DMS 273 treated with DMSO at 0.1 percent for 48 hours (cell line): ENCODE data around the gene ITPRIP.

Source experiments
- DNase-seq: peaks from one replicate; lab custom pipeline; 2025; lab: John Stamatoyannopoulos, UW

Gene ITPRIP

DNA sequence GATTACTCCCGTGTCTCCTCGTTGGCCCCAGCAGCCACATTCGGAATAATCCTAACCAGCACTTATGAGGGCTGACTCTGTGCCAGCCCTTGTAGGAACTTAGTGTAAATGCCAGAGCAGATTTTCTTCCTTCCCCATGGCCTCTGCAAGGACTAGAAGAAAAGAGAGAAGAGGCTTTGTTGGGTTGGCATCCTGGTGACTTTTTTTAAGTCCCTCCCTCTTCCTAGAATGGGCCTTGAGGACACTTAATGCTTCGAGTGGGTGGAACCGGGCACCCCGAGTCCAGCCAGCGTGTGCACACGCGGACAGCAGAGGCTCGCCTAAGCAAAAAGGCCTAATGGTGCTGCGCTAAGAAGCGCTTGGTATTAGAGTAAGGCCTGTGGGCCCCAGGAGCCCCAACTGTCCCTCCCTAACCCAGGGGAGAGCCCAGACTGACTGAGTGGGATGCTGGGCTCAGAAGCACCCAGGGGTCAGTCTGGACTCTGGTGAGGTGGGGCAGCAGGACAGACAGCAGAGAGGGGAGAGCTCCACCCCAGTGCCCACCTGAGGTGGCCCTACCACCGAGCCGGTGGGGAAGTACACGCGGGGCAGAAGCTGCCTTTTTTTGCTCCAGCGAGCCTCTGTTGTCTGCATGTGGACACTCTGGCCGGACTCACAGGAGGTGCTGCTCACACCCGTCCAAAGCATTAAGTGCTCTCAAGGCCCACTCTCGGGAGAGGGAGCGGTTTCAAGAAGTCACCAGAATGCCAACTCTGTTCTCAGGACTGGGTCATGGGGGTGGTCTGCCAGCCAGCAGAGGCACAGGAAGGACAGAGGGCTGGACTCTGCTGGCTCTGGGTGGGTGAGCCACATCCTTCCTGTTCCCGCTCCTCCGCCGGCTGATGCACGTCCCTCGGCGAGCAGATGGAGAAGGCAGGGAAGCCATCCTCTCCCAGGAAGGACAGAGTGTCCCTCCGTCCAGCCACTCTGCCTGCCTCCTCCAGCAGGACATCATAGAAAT, 12.5 kb downstream of the ITPRIP start:
- no peak for DNase-seq

DNA sequence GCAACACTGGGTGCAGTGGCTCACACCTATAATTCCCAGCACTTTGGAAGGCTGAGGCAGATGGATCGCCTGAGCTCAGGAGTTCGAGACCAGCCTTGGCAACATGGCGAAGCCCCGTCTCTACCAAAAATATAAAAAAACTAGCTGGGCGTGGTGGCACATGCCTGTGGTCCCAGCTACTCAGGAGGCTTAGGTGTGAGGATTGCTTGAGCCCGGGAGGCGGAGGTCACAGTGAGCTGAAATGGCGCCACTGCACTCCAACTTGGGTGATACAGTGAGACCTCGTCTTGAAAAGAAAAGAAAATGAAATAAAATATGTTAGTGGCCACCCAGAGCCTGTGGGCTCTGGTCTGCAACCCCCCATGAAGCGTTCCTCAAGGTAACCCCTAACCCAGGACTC, 13.3 kb downstream of the ITPRIP start:
- no peak for DNase-seq

DNA sequence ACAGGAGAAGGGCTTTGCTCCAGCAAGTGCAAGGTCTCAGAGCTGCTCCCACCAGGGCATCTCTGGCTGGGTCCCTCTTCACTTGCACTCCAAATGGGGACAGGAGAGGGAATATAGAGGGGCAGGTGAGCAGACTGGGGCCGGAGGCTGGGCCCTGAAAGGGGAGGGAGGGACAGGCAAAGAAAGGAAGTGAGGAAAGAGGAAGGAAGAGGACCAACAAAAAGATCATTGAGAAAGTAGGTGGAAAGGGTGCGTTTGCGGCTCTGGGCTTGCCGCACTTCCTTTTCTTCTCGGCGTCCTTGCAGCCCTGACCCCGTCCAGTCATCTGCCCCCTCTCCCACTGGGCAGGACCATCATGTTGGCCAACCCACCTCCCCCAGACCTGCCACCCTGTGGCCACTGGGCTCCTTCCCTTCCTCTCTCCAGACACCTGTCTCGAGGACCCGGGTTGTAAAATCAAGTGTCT, 14.0 kb downstream of the ITPRIP start:
- no peak for DNase-seq

DNA sequence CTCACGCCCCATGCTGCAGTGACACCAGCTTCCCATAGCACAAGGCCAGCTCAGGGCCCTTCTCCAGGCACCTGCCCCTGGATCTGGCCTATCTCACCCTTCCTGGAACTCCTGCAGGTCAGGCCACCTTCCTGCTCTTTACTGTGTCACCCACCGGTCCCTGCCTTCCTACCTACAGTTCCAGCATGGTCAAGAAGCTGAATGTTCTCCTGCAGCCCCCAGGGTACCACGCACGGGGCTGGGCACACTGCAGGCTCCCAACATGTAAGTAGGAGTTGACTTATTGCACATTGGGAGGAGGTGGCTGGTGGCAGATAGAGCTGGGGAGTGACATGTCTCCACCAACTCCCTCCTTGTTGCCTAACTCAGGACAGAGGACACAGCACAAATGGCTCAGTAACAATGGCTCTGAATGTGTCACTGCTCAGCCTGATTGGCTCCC, 14.5 kb downstream of the ITPRIP start:
- DNase-seq = no peak

DNA sequence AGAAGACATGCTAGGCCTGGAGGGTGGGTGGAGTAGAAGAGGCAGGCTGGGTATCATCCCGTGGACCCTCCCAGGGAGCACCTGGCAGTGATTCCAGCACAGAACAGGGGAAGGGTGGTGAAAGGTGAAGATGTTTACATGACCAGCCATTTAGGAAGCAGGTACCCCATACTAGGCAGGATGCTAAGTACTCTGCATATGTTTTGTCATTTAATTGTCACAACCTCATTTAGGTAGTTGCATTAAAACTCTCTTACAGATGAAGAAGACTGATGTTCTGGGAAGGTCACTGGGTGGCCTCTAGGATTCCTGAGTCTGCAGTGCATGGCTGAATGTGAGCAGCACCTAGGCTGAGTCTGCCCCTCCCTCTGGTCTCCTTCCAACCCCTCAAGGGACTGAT, 15.2 kb downstream of the ITPRIP start:
- no peak for DNase-seq

DNA sequence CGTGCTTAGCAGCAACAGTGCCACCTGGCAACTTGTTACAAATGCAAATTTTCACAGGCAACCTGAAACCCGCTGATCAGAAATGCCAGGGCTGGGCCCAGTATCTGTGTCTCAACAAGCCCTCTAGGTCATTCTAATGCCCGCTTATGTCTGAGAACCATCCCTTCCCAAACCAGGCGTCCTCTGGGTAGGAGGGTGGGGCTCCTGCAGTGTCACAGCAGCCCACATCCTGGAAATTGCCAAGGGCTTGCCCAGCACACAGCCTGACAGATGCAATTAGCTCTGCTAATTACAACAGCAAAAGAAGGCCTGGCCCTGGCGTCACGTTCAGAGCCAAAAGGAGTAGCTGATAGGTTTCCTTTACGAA, 15.9 kb downstream of the ITPRIP start:
- DNase-seq = peak; percentile 21

DNA sequence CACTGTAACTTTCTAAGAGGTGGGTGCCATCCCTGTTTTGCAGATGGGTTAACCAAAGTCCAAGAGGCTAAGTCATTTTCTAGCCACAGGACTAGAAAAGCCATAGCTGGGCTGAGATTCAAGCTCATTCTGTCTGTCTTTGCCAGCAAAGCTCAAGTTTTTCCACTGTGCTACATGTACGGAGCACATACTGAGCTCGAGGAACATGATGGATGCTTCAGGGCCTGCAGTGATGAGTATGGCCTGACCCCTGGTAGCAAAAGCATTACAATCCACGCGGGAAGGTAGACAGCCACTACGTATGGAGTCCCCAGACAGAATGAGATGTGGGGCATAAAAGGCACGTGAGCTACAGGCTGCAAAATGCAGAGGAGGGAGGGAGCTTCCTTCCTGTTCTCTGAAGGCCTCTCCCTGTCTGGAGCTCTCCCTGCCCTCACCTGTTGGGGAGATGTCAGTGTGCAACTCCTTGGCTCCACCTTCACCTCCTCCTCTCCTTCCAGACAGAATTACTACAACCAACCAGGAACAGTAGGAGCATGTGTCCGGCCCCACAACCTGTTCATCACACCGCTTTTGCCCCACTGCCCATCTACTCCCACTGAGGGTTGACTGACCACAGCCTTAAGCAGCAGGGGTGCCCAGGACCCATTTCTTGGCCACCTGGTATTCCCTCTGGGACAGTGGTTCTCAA, 16.4 kb downstream of the ITPRIP start:
- no peak for DNase-seq

DNA sequence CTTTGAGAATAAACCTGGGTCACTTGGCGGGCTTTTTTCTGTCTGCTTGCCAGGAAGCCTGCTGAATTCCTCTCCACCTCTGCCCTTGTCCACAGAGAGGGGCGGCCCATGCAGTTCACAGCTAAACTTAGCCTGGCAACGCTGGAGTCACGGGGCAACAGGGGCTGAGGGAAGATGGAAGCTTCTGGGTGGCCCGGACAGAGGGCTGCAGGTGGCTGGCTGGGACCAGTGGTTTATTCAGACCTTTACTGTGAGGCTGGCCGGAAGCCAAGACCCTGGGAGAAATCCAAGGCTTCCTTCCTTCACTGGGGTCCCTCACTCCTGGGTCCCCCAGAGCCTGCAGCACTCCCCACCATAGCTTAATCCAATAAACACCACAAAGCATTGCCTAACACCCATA, 17.0 kb downstream of the ITPRIP start:
- no peak for DNase-seq

DNA sequence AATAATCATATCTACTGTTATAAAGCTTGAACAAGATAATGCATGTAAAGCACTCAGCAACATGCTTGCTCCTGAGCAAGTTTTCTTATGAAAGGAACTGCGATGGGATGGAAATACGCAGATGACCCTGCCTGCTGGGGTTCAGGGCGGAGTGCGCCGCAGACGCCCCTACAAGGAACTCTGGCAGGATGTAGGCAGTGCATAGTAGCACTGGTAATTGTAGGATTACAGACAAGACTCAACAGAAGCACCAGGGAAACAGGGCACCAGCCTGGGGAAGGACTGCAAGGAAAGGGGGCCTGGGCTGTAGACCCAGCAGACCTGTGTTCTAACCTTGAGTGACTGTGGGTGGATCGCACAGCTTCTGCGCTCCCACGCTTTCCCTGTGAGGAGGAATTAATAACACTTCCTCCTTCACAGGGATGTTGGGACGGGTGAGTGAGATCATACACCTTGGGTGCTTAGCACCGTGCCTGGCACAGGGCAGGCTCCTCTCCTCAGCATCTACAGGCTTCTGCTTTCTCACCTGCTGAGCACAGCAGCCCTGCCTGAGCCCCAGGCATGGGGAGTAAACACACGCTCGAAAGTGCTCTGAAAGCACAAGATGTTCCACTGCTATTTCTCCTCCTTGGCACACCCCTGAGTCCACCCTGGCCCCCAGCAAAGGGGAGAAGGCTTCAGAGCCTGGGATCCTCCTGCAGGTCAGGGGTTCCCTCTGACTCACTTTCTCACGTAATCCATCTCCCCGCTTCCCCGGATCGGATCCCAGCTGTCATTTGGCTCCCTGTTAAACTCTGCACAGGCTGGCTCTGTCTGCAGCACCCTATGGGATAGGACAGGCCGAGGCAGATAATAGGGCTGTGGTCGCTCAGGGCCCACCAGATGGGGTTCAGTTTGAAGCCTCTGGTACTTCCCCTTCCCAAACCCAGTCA, 19.2 kb downstream of the ITPRIP start:
- DNase-seq = no peak

DNA sequence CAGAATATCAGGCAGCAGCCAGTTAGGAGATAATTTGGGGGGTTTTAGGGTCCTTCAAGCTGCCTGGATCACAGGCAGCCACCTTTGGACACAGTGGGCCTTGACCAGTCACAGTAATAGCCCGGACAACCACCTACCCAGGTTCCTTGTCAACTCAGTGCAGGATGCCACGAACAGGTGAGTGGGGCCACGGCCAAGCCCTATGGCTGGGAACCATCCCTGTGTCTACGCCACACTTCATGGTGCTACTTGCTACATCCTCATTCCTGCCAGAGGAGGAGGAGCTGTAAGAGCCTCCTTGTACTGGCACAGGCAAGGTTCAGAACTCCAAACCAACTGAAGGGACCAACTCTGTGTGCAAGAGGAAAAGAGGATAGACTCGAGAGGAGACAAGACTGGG, 19.9 kb downstream of the ITPRIP start:
- no peak for DNase-seq

DNA sequence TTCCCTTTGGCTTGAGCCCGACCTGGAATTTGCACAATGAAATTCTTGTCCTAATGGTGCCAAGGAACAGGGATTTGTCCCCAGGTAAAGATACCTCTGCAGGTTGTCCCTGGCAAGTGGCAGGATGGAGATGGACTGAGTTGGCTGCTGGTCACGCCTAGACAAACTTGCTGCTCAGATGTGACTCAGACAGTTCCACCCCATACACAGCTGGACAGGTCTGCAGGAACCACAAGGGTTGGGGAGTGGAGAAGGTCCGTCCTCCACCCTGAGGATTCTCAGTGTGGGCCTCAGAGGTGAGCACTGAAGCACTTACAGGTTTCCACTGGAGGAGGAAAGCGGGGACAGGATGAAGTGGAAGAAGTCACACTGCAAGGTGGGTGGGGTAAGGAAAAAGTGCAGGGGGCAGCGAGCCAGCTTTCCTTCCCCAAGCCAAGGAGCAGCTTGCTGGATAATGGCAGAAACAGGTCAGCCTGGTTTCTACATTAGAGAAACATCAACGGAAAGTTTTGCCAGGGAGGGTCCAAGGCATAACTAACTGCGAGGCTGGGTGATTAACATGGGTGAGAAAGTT, 20.5 kb downstream of the ITPRIP start:
- no peak for DNase-seq

DNA sequence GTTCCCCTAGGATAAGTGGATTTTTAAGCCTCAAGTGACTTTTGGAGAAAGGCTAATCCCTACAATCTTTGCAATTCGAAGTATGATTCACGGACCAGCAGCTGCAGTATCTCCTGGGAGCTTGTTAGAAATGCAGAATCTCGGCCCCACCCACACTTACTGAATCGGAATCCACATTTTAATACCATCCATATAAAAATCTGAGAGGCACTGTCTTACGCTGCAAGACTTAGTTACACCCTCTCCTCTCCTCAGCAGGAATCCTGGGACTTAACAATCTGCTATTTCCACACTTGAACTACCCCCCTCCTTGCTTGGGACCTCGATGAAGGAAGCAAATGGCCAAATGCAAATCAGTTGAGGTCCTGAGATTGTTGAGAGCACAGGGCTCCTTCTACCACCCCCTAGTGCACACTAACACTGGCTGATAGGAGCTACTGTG, 21.0 kb downstream of the ITPRIP start:
- no peak for DNase-seq

DNA sequence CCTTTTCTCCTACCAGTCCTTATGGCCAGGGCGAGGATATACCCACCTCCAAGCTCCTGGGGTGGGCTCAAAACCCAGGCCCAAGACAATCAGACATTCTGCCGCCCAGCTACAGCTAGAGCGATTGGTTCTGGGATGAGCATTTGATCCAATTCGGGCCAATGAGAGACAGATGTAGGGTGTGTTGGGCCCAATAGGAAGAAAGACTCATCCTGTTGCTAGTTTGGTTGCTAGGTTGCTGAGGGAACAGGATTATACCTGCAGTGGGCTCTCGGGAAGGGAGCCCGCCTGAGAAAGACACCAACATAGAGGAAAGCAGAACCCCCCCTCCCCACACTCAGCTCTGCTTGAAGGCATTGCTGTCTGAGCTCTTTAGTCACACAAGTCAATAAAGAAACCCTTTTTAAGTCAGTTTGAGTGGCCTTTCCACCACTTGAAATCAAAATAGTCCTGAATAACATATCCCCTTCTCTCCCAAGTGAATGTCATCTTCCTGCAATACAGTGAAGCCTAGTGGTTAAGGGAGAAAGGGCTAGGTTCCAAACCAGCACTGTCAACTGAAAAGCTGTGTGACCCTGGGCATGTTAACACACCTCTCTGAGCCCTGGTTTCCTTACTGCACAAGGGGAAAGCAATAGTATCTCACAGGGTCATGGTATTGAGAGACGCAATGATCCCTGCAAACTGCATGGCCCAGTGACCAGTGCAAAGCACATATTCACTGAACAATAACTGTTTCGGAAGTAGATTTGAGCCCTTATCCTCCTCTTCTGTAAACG, 21.8 kb downstream of the ITPRIP start:
- no peak for DNase-seq

DNA sequence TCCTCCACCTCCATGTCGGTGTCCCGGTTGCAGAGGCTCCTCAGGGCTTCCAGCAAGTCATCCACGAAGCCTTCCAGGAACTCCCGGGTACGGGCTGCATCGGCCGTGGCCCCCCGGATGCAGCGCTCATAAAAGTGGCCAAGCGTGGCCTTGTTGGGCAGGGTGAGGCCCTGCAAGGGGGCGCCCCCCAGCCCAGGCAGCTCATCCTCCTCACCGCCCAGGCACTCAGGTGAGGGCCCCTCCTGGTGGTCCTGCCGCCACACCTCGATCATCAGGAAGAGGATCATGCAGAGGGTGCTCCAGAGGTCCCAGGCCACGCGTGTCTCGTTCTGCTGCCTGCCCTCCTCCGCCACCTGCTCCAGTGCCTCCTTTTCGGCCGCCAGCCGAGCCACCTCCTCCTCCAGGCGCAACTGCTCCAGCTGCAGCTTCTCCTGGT, 22.8 kb downstream of the ITPRIP start:
- no peak for DNase-seq

DNA sequence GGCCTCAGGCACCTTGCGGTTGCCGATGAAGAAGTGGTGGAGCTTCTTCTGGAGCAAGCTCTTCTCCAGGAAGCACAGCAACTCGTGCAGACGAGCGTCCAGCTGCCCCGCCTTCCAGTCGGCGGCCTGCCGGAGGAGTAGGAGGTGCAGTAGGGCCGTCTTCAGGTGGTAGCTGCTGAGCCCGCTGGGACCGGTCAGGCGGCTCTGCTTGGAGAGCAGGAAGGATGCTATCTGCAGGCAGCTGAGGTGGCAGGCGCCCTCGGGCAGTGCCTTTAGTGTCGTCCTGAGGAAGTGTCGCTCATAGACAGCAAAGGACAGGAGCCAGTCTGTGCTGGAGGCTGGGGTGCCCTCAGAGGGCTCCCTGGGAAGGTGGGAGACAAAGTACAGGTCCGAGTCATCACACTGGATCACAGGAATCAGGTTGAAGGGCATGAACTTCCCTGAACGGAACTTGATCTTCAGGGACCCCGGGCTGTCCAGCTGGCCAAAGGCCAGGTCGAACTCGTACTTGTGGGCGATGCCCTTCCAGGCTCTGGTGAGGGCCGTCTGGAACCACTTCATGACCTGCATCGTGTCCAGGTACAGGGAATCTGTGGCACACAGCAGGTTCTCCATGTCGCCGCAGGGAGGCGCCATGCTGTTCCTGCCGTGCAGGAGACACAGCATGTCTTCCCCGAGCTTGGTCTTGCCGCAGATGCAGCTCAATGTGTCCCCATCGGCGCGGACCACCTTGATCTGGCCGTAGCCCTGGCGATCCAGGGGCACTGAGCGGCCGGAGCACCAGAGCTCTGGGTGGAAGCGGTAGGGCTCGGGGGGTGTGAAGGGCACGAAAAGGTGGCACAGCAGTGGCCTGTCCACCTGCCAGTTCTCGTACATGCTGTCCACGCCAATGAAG, 23.4 kb downstream of the ITPRIP start:
- DNase-seq = no peak

DNA sequence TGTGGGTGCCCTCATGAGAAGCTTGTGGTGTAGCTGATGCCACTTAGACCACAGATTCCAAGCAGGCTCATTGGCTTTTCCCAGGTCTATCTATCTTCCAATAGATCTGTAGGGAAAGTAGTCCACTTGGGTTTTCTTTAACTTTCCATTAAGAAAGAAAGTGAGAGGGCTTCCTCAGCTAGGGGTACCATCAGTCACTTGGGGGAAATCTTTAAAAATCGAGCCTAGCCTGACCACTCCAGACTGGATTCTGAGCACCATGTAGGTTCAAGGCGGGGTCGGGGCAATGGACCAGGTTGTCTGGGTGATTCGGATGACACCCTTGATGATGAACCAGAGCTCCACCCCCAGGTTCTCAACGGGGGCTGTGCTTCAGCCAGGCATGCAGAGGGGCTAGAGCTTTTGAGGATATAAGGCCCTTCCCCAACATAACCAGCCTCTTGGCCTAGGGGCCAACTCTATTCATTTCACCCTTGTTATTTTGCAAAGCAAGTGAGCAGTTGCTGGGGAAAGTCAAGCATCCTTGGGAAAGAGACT, 27.0 kb downstream of the ITPRIP start:
- DNase-seq = no peak

DNA sequence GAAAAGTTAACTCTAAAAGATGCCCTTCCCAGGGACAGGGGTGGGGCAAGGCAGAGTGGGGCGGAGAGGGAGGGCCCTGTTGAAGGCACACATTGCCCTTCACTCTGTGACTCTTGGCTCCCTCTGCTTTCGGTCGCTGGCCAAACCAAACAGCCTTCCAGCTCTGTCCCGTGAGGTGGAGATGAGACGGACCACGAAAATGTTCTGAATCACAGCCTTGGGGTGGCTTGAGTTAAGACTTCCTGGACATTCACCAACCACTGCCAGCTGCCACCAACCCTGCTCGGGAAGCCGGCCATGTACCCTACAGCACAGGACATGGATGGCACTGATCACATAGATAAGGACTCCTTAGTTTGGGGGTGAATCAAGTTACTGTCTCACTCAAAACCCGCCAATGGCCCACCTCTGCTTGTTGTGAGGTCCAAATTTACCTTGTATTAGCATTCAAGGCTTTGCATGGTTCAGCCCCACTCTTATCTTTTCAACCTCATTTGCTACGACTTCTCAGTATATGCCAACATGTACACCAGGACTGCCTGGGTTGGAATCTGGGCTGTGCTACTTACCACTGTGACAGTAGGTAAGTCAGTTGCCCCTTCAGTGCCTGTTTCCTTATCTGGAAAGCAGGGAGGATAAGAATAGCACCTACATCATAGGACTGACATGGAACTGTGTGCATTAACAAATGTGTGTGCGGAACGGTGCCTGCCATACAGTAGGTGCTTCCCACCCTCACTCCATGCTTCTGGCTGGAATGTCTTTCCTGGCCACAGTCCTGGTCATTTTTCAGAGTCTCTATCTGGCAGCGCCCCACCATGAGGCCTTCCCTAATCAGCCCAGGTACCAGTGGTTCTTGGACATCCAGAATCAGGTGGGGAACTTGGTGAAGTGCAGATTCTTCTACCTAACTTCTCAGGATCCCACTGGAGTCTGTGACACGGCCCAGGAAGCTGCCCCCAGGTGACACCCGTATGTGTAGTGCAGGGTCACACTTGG, 28.0 kb downstream of the ITPRIP start:
- no peak for DNase-seq

DNA sequence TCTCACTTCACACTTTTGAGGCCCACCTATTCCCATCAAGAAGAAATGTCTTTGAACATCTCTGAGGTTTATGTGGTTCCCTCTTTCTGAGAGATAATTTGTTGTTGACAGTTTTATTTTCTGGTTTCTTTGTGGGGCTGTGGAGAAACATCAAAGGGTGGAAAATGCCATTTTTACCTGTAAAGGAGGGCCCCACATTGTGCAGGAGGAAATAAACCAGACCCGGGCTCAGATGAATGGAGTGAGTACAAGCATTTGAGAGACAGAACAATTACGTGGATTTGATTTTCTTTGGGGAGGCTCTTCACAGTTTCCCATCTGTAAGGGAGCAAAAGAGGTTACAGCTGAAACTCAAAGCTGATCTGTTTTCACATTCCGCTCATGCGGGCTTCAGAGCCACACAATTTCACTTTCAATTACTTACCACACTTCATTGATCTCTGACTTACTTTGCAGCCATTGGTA, 29.8 kb downstream of the ITPRIP start:
- DNase-seq = no peak
